Endothelial cell of umbilical vein (primary cell): ENCODE results near the gene HIVEP3. TPM values are rescaled to one million over a fixed set of nuclear protein-coding genes. Genes with fewer than 3 reads are reported as not detected.

Experiments
- BruUV-seq: library from RNA; stranded (reverse); fragments of 400-500 nt; replicated peaks from 2 replicates; lab custom pipeline; 2021; lab: Mats Ljungman, UMichigan
- CTCF ChIA-PET: fragments of 300-600, 350-600 bp; sonication (Branson Sonifier 250); formaldehyde crosslinking; loops from one replicate; lab custom pipeline; 2021; ENCODE audit warnings: antibody characterized with exemption, inconsistent platforms; lab: Charles Lee
- POLR2A ChIA-PET: fragments of 300-600, 350-600 bp; sonication (Branson Sonifier 250); formaldehyde crosslinking; loops from one replicate; lab custom pipeline; 2021; ENCODE audit warnings: antibody characterized with exemption, inconsistent platforms; lab: Charles Lee
- DNase-seq: peaks from one replicate; pipeline ENCODE4 v3.0.0-alpha.2; 2011; ENCODE audit warnings: low read depth, low spot score
- FAIRE-seq: peaks from 2 replicates; lab custom pipeline; 2011; peaks lifted over from hg19 to GRCh38; lab: Jason Lieb, UNC
- H2AFZ ChIP-seq: 2 replicates; pipeline ENCODE4 v1.6.0; 2012; ENCODE audit warnings: low read depth, low read length, control low read depth, inconsistent platforms
- H3K27ac ChIP-seq: 2 replicates; pipeline ENCODE4 v1.5.1; 2011; ENCODE audit warnings: low read depth, mild to moderate bottlenecking, control low read depth, low read length, moderate library complexity; ENCODE audit not compliant: insufficient read depth
- H3K27me3 ChIP-seq, 2 experiments: 2 replicates each; pipeline versions ENCODE4 v1.6.0 to v1.6.1; 2011; ENCODE audit warnings: low read length in 2 of 2, mixed read lengths in 1 of 2; ENCODE audit not compliant: control insufficient read depth in 2 of 2, insufficient read depth in 2 of 2
- H3K36me3 ChIP-seq, 2 experiments: 2 replicates in 1 of 2; 3 replicates in 1 of 2; pipeline ENCODE4 v1.5.1; 2011; ENCODE audit warnings: low read length in 2 of 2, mild to moderate bottlenecking in 1 of 2, moderate library complexity in 1 of 2; ENCODE audit not compliant: control insufficient read depth in 2 of 2, insufficient read depth in 2 of 2; ENCODE audit errors: extremely low read depth in 1 of 2
- H3K4me1 ChIP-seq: 3 replicates; pipeline ENCODE4 v1.5.1; 2011; ENCODE audit warnings: mild to moderate bottlenecking, low read length; ENCODE audit not compliant: control insufficient read depth, insufficient read depth; ENCODE audit errors: extremely low read depth
- H3K4me2 ChIP-seq: 2 replicates; pipeline ENCODE4 v1.6.1; 2011; ENCODE audit warnings: low read length, control low read depth, mixed read lengths; ENCODE audit not compliant: insufficient read depth
- H3K4me3 ChIP-seq, 3 experiments: fragments of 200-600 bp in 1 of 3; sonication (generic), shearing (Covaris generic) in 1 of 3; replicated peaks in 1 of 3; 2 replicates each; pipeline ENCODE4 v1.5.1; 2011 to 2016; ENCODE audit warnings: control low read depth in 3 of 3, low read length in 3 of 3, mild to moderate bottlenecking in 2 of 3, inconsistent platforms in 1 of 3, low read depth in 1 of 3, moderate library complexity in 1 of 3; ENCODE audit not compliant: insufficient read depth in 1 of 3
- H3K79me2 ChIP-seq: 2 replicates; pipeline ENCODE4 v1.6.0; 2012; ENCODE audit warnings: low read length, inconsistent platforms; ENCODE audit not compliant: control insufficient read depth, insufficient read depth
- H3K9ac ChIP-seq: replicated peaks from 2 replicates; pipeline ENCODE3; 2011; ENCODE audit warnings: low read length, control low read depth; ENCODE audit not compliant: insufficient read depth; ENCODE audit errors: extremely low read depth
- H3K9me1 ChIP-seq: replicated peaks from 3 replicates; pipeline ENCODE4 v1.6.0; 2011; ENCODE audit warnings: mild to moderate bottlenecking, low read length; ENCODE audit not compliant: control insufficient read depth, insufficient read depth; ENCODE audit errors: extremely low read depth
- H3K9me3 ChIP-seq: replicated peaks from 2 replicates; pipeline ENCODE4 v1.5.1; 2012; ENCODE audit warnings: low read length, inconsistent platforms; ENCODE audit not compliant: control insufficient read depth, insufficient read depth
- H4K20me1 ChIP-seq: replicated peaks from 2 replicates; pipeline ENCODE3; 2011; ENCODE audit warnings: mild to moderate bottlenecking, low read length; ENCODE audit not compliant: control insufficient read depth, insufficient read depth; ENCODE audit errors: extremely low read depth
- CTCF ChIP-seq, 2 donors: IDR thresholded peaks; 1 replicate in 1 of 2; 2 replicates in 1 of 2; pipeline ENCODE4 v1.5.1; 2011; ENCODE audit warnings: low read length in 2 of 2, mild to moderate bottlenecking in 2 of 2, moderate library complexity in 2 of 2, control low read depth in 1 of 2, inconsistent platforms in 1 of 2, low read depth in 1 of 2; ENCODE audit not compliant: insufficient read depth in 1 of 2; ENCODE audit errors: extremely low read depth in 1 of 2
- EZH2 ChIP-seq: IDR thresholded peaks from 2 replicates; pipeline ENCODE4 v1.6.1; 2012; ENCODE audit warnings: borderline replicate concordance, low read depth, mild to moderate bottlenecking, moderate library complexity, low read length, inconsistent platforms; ENCODE audit not compliant: severe bottlenecking
- FOS ChIP-seq: IDR thresholded peaks from 2 replicates; pipeline ENCODE4 v1.6.1; 2011; ENCODE audit warnings: mild to moderate bottlenecking, low read length, moderate library complexity, borderline replicate concordance; ENCODE audit not compliant: insufficient read depth
- GATA2 ChIP-seq: IDR thresholded peaks from 2 replicates; pipeline ENCODE4 v1.7.0; 2011; ENCODE audit warnings: low read depth, mild to moderate bottlenecking, moderate library complexity, mixed read lengths, low read length; ENCODE audit not compliant: insufficient read length, insufficient read depth
- JUN ChIP-seq: IDR thresholded peaks from 2 replicates; pipeline ENCODE4 v1.6.1; 2011; ENCODE audit warnings: borderline replicate concordance, low read depth; ENCODE audit not compliant: insufficient read length, insufficient read depth
- MAX ChIP-seq: IDR thresholded peaks from 2 replicates; pipeline ENCODE4 v1.6.1; 2011; ENCODE audit not compliant: insufficient read depth, insufficient read length
- MYC ChIP-seq: IDR thresholded peaks from one replicate; pipeline ENCODE4 v1.6.1; 2011; ENCODE audit warnings: mild to moderate bottlenecking, low read depth, low read length
- POLR2A ChIP-seq: IDR thresholded peaks from 2 replicates; pipeline ENCODE4 v1.6.1; 2012; ENCODE audit warnings: low read depth, mild to moderate bottlenecking, control low read depth, low read length
- POLR2AphosphoS5 ChIP-seq: IDR thresholded peaks from 2 replicates; pipeline ENCODE4 v1.6.1; 2012; ENCODE audit warnings: low read depth, mild to moderate bottlenecking, control low read depth, low read length, moderate library complexity; ENCODE audit not compliant: insufficient read depth
- dilution Hi-C: fragments of 300-500 bp; cut with MboI; formaldehyde crosslinking; loops from one replicate; pipeline ENCODE4 v1.15.0; 2019; ENCODE audit warnings: low sequenced_read_pairs; ENCODE audit not compliant: extremely low pct_ligation_motif_present
- intact Hi-C: fragments of 100-400 bp; cut with micrococcal nuclease; formaldehyde crosslinking; loops from one replicate; pipeline ENCODE4 v1.10.0; 2022
- polyA plus RNA-seq, 4 experiments: library from polyadenylated mRNA; depleted of rRNA in 3 of 4; stranded (reverse) in 3 of 4; unstranded in 1 of 4; fragments of >200 nt; gene quantifications; 2 replicates each; pipeline versions ENCODE4 v1.2.1 to v1.2.3, GENCODE V29; 2011 to 2012; ENCODE audit warnings: missing spikeins in 1 of 4
- total RNA-seq: library from RNA; stranded (reverse); gene quantifications from 2 replicates; pipeline ENCODE4 v1.2.3, GENCODE V29; 2021

HIVEP3 gene
- total and polyA plus RNA-seq, 2 donors (not counting 3 experiments of a cell fraction or from before 2014, with no cell fraction given), result 3.4 to 4.0 TPM

- Histone ChIP-seq H3K4me3 (no peak overlapping the region), H3K79me2 (no peaks in the 10 kb centered on the region), H3K9ac (no peak overlapping the region), H3K36me3 (no peaks in the 10 kb centered on the region), H2AFZ (no peak overlapping the region), H3K4me1 (no peaks in the 10 kb centered on the region), H3K27me3 (no peaks in the 10 kb centered on the region), H3K9me3 (no peaks in the 10 kb centered on the region), H4K20me1 (no peaks in the 10 kb centered on the region), H3K9me1 (no peaks in the 10 kb centered on the region), H3K4me2 (no peak overlapping the region), H3K27ac (no peak overlapping the region)
- intact Hi-C loops, result no loop called here
- dilution Hi-C loops, result no loop called here
- TF ChIP-seq JUN (no peak), EZH2 (no peak), POLR2A (no peak), POLR2AphosphoS5 (no peak), MAX (no peak), FOS (no peak), MYC (no peak), CTCF (IDR thresholded peaks at IDR 0.05; ENCODE audit: extremely low read depth in 1 of 2, insufficient read depth in 1 of 2, low read depth in 1 of 2, low read length in 2 of 2) (no peak), GATA2 (no peak)
- DNase-seq (no peak), FAIRE-seq (no peak)
- no TSS peak for BruUV-seq
- POLR2A ChIA-PET, result no interaction called here
- CTCF ChIA-PET, result no interaction called here
Measured at GRCh38 chr1:41528726-41529605, 389.8 kb downstream of the HIVEP3 start.
